Lung (tissue), 12 donors: ENCODE data around the gene SSNA1. TPM values are rescaled to one million over a fixed set of nuclear protein-coding genes. Genes with fewer than 3 reads are reported as not detected.
A peak's percentile ranks its signal among the peaks of the same experiment; 100 is the strongest.

Source experiments
- ATAC-seq: fragments of 200-7000 bp; cut with Tn5 transposase; one replicate; pipeline ENCODE4 v1.9.1; 2020; ENCODE audit warnings: moderate number of reproducible peaks; ENCODE audit not compliant: insufficient read depth, low FRiP score
- DNase-seq, 3 donors: peaks; one replicate each; pipeline ENCODE4 v3.0.0-alpha.2; 2013 to 2017
- H3K27ac ChIP-seq, 2 donors: one replicate each; pipeline ENCODE4 v1.5.1; 2013; ENCODE audit warnings: mild to moderate bottlenecking in 2 of 2, moderate library complexity in 2 of 2, control low read depth in 1 of 2, inconsistent platforms in 1 of 2, low read depth in 1 of 2, low read length in 1 of 2
- H3K27me3 ChIP-seq, 3 donors: one replicate each; pipeline ENCODE4 v1.5.1; 2013; ENCODE audit warnings: low read length in 2 of 3; ENCODE audit not compliant: control insufficient read depth in 3 of 3, insufficient read depth in 3 of 3
- H3K36me3 ChIP-seq, 4 donors: one replicate each; pipeline ENCODE4 v1.5.1; 2013; ENCODE audit warnings: low read length in 4 of 4, mild to moderate bottlenecking in 1 of 4, moderate library complexity in 1 of 4; ENCODE audit not compliant: control insufficient read depth in 4 of 4, insufficient read depth in 4 of 4
- H3K4me1 ChIP-seq, 5 donors: one replicate each; pipeline ENCODE4 v1.5.1; 2013; ENCODE audit warnings: low read length in 5 of 5, mild to moderate bottlenecking in 2 of 5, moderate library complexity in 1 of 5; ENCODE audit not compliant: control insufficient read depth in 5 of 5, insufficient read depth in 5 of 5
- H3K4me3 ChIP-seq: one replicate; pipeline ENCODE4 v1.5.1; 2013; ENCODE audit warnings: mild to moderate bottlenecking, control low read depth, moderate library complexity
- H3K9ac ChIP-seq, 2 donors: one replicate each; pipeline ENCODE4 v1.5.1; 2013; ENCODE audit warnings: low read length in 2 of 2, control low read depth in 1 of 2; ENCODE audit not compliant: insufficient read depth in 1 of 2
- H3K9me3 ChIP-seq, 4 donors: one replicate each; pipeline ENCODE4 v1.5.1; 2013; ENCODE audit warnings: low read length in 3 of 4, mild to moderate bottlenecking in 1 of 4, moderate library complexity in 1 of 4; ENCODE audit not compliant: control insufficient read depth in 4 of 4, insufficient read depth in 3 of 4
- CTCF ChIP-seq: IDR thresholded peaks from 2 replicates; pipeline ENCODE4 v1.5.1; 2012; ENCODE audit warnings: mild to moderate bottlenecking; ENCODE audit errors: control extremely low read depth, extremely low read depth
- WGBS, 2 donors: extraction: QIAGEN DNeasy Blood & Tissue Kit; methylation state at CpG; one replicate each; pipeline ENCODE4 v1.1.7; 2013; 5-methylcytosine and 5-hydroxymethylcytosine counted together
- polyA plus RNA-seq, 2 donors: library from polyadenylated mRNA; stranded (reverse); fragments of 200-250 nt; gene quantifications; one replicate each; pipeline ENCODE4 v1.2.1, GENCODE V29; 2013
- total RNA-seq, 2 donors: library from RNA; depleted of rRNA in 1 of 2; stranded (reverse); fragments of >200 nt in 1 of 2; gene quantifications; one replicate each; pipeline ENCODE4 v1.2.1, GENCODE V29; 2014 to 2021
- donor health status: control.
- donor health status: control.
- donor health status: Bipolar disorder and iron deficiency.
- donor health status: healthy.
- donor health status: DM: yes; HTN: yes; CAD: no.

The SSNA1 gene
- total and polyA plus RNA-seq, 4 donors: 40.8 to 144 (median 101) TPM

- WGBS, 2 donors: 95 to 98% methylated on average over 28 to 30 of the region's 30 CpGs
- Histone ChIP-seq H3K36me3 (peaks cover 0 to 26% (median 3%) of the 10 kb centered on the region in 4 donors), H3K9me3 (no peaks in the 10 kb centered on the region), H3K27me3 (no peaks in the 10 kb centered on the region), H3K27ac (no peak overlapping the region), H3K9ac (no peak overlapping the region), H3K4me1 (peaks cover 0 to 14% (median 0%) of the 10 kb centered on the region in 5 donors), H3K4me3 (no peak overlapping the region)
- DNase-seq (no peak), ATAC-seq (no peak)
- TF ChIP-seq CTCF: no peak
These were observed 27.9 kb downstream of the SSNA1 start for GRCh38 chr9:137216188-137216965.

- H3K36me3 ChIP-seq: peaks cover 0 to 26% (median 3%) of the 10 kb centered on the region in 4 donors
- H3K4me3 ChIP-seq: no peak overlapping the region
- H3K9me3 ChIP-seq: no peaks in the 10 kb centered on the region
- no peaks in the 10 kb centered on the region for H3K27me3 ChIP-seq
- peaks cover 0 to 15% (median 0%) of the 10 kb centered on the region in 5 donors for H3K4me1 ChIP-seq
- H3K27ac ChIP-seq: peak overlapping the region; percentile 1 to 65
- no peak overlapping the region for H3K9ac ChIP-seq
- DNase-seq (no peak), ATAC-seq (peak; percentile 54)
- WGBS, 2 donors: 52 to 73% methylated on average over 33 to 36 of the region's 36 CpGs
- TF ChIP-seq CTCF: no peak
These were observed 29.1 kb downstream of the SSNA1 start for GRCh38 chr9:137217276-137218211.

- Histone ChIP-seq H3K9ac (no peak overlapping the region), H3K27me3 (no peaks in the 10 kb centered on the region), H3K4me3 (no peak overlapping the region), H3K27ac (peak overlapping the region; percentile 72 to 73), H3K4me1 (peaks cover 0 to 19% (median 0%) of the 10 kb centered on the region in 5 donors), H3K9me3 (no peaks in the 10 kb centered on the region), H3K36me3 (peaks cover 0 to 25% (median 3%) of the 10 kb centered on the region in 4 donors)
- TF ChIP-seq CTCF: no peak
- ATAC-seq (no peak), DNase-seq (no peak)
- WGBS, 2 donors: 91 to 93% methylated on average over 30 of the region's 30 CpGs
These were observed 29.8 kb downstream of the SSNA1 start for GRCh38 chr9:137218212-137218753.
